ENCODE results near the gene CPED1. TPM values are rescaled to one million over a fixed set of nuclear protein-coding genes. Genes with fewer than 3 reads are reported as not detected.

CPED1 gene
- total RNA-seq, 4 donors from 2014 or later: 1.9 to 4.4 (median 3.7) TPM

DNA sequence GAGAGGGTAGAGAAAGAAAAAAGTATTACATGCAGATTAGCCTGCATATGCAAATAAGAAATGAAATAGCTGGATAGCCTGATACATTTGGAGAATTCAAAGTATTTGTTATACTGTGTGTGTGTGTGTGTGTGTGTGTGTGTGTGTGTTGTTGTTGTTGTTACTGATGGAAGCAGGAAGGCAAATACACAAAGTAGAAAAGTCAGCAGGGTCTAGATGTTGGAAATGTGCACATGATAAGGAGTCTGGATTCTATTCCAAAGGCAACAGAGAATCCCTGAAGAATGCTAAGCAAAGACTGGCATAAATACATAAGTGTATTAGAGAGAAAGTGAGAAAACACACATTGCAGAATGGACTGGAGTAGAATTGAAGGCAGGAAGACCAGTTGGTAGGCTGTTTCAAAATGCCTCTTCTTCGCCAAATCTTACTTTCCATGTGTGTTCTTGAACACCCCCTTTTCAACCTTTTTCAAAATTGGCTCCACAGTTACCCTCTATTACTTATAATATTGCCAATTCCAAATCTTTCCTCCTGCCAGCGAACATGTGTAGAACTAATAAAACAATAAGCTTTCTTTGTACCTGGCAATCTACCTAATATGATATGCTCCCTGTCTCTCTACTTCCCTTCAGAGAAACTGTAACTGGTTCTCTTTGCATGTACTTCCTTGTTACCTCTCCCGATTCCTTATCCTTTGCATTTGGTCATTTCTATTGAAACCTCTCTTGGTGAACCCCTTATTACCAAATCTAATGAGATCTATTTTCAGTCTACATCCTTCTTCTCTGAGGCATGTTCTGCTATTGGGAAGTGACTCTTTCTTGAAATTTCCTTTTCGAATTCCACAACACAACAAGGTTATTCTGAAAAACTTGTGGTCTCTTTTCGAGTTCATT, 6.2 kb downstream of the CPED1 start:
- intact Hi-C loops (cut with DNase I; ENCODE audit: low total_unique reads): no loop called here
- TF ChIP-seq, protein P1, sequence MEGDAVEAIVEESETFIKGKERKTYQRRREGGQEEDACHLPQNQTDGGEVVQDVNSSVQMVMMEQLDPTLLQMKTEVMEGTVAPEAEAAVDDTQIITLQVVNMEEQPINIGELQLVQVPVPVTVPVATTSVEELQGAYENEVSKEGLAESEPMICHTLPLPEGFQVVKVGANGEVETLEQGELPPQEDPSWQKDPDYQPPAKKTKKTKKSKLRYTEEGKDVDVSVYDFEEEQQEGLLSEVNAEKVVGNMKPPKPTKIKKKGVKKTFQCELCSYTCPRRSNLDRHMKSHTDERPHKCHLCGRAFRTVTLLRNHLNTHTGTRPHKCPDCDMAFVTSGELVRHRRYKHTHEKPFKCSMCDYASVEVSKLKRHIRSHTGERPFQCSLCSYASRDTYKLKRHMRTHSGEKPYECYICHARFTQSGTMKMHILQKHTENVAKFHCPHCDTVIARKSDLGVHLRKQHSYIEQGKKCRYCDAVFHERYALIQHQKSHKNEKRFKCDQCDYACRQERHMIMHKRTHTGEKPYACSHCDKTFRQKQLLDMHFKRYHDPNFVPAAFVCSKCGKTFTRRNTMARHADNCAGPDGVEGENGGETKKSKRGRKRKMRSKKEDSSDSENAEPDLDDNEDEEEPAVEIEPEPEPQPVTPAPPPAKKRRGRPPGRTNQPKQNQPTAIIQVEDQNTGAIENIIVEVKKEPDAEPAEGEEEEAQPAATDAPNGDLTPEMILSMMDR (IDR thresholded peaks at IDR 0.05): no peak
- TF ChIP-seq POLR2A (IDR thresholded peaks at IDR 0.05): no peak
- DNase-seq (ENCODE audit: low spot score in 2 of 2): no peak
- no peak overlapping the region for H3K4me3 ChIP-seq (ENCODE audit: low read depth, poor library complexity, severe bottlenecking)
- WGBS, 2 donors: 79 to 86% methylated on average over 5 of the region's 5 CpGs

DNA sequence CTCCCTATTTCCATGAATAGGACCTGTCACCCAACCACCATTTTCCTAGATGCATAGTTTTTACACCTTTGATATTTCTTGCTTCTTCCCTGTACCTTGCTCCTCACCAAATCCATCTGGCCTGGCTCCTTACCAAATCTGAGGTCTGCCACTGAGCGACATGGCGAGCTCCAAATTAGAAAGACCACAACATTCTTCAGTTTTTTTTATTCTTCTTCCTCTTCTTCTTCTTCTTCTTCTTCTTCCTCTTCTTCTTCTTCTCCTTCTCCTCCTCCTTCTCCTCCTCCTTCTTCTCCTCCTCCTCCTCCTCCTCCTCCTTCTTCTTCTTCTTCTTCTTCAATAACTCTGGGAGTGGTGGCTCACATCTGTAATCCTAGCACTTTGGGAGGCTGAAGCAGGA, 7.1 kb downstream of the CPED1 start:
- intact Hi-C loops (cut with DNase I; ENCODE audit: low total_unique reads): no loop called here
- DNase-seq (ENCODE audit: low spot score in 2 of 2): no peak
- no peak overlapping the region for H3K4me3 ChIP-seq (ENCODE audit: low read depth, poor library complexity, severe bottlenecking)
- TF ChIP-seq, protein P1 (IDR thresholded peaks at IDR 0.05): no peak
- no peak for TF ChIP-seq POLR2A (IDR thresholded peaks at IDR 0.05)
- WGBS, 2 donors: 50 to 90% methylated on average over 2 of the region's 2 CpGs

DNA sequence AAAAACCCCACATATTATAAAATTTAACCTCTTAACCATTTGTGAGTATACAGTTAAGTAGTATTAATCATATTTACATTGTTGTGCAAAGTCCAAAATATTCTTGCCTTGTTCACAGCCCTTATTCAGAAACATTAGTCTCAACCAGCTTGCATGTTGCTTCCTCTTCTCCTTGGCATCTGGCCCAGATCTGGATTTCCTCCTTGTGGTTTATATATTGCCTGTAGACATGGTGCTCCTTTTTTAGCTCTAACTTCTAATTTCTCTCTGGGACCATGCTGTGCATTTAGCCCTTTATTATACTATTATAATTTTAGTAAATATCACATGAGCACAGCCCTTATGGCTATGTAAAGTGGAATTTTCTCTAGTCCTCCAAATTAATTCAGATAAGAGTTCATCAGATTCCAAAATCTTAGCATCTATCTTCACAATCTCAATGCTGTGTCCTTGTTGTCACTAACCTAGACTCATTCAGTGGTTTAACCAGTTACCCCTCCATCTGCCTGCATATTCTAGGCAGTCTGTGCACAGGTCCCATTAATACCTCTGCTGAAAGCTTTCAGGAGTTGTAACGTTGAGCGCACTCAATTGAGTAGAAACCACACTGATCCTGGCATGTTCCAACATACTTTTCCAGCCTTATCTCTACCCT, 7.9 kb downstream of the CPED1 start:
- WGBS, 2 donors: 71 to 92% methylated on average over 2 of the region's 2 CpGs
- no peak overlapping the region for H3K4me3 ChIP-seq (ENCODE audit: low read depth, poor library complexity, severe bottlenecking)
- no peak for TF ChIP-seq POLR2A (IDR thresholded peaks at IDR 0.05)
- TF ChIP-seq, protein P1 (IDR thresholded peaks at IDR 0.05): no peak
- DNase-seq (ENCODE audit: low spot score in 2 of 2): peak; percentile 85 to 87
- intact Hi-C loops (cut with DNase I; ENCODE audit: low total_unique reads): no loop called here

DNA sequence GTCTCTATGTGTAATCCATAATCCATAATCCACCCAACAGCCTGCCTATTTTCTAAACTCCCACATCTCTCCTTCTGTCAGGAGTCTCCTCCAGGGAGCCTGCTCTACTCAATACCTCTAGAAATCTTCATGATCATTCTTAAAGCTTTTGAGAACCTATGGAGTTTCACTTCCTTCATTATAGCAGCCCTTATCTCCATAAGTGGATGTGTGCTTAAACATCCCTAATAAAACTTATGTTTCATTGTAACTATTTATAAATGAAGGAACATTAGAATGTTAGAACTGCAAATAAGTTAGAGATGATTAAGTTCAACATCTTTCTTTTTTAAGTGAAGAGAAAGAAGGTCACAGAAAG, 8.5 kb downstream of the CPED1 start:
- no peak for TF ChIP-seq POLR2A (IDR thresholded peaks at IDR 0.05)
- TF ChIP-seq, protein P1 (IDR thresholded peaks at IDR 0.05): no peak
- intact Hi-C loops (cut with DNase I; ENCODE audit: low total_unique reads): no loop called here
- DNase-seq (ENCODE audit: low spot score in 2 of 2): no peak
- H3K4me3 ChIP-seq (ENCODE audit: low read depth, poor library complexity, severe bottlenecking): no peak overlapping the region

DNA sequence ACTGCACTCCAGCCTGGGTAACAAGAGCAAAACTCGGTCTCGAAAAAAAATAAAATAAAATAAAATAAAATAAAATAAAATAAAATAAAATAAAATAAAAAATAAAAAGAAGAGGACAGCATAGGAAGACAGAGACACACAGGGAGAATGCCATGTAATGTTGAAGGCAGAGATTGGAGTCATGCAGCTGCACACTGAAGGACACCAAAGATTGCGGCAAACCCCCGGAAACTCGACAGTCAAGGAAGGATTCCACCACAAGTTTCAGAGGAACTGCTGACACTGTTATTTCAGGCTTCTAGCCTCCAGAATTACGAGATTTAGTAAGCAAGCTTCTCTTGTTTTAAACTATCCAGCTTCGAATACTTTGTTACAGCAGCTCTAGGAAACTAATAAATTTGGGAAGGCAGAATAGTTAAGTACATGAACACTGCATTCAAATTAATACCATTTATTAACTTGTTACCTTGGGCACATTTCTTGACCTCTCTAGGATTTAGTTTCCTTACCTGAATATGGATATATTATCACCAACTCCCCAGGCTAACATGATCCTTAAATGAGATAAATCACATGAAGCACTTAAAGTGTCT, 9.5 kb downstream of the CPED1 start:
- 86 to 88% methylated on average over 7 of the region's 7 CpGs for WGBS, 2 donors
- no peak for DNase-seq (ENCODE audit: low spot score in 2 of 2)
- TF ChIP-seq, protein P1 (IDR thresholded peaks at IDR 0.05): no peak
- no peak for TF ChIP-seq POLR2A (IDR thresholded peaks at IDR 0.05)
- intact Hi-C loops (cut with DNase I; ENCODE audit: low total_unique reads): no loop called here
- no peak overlapping the region for H3K4me3 ChIP-seq (ENCODE audit: low read depth, poor library complexity, severe bottlenecking)
